Lower leg skin (tissue), 3 donors: ENCODE data around the gene SCN8A.

ENCODE experiments used
- CTCF ChIP-seq, 3 donors: fragments of 450-650 bp; IDR thresholded peaks; one replicate each; pipeline ENCODE4 v1.5.1; 2016; ENCODE audit warnings: antibody characterized with exemption in 3 of 3, mild to moderate bottlenecking in 3 of 3, moderate library complexity in 2 of 3
- POLR2A ChIP-seq, 2 donors: fragments of 450-650 bp; IDR thresholded peaks; one replicate each; pipeline ENCODE4 v1.6.1; 2016 to 2017; ENCODE audit warnings: antibody characterized with exemption in 2 of 2, mild to moderate bottlenecking in 1 of 2, moderate library complexity in 1 of 2

GRCh38 chr12:51598156-51598555 lies 7.1 kb downstream of the SCN8A start:
- TF ChIP-seq CTCF (IDR thresholded peaks at IDR 0.05) (no peak), POLR2A (IDR thresholded peaks at IDR 0.05) (no peak)
